GM12891 (cell line): Measurements from ENCODE around the gene PDZD2.

ENCODE experiments used
- DNase-seq: peaks from one replicate; pipeline ENCODE4 v3.0.0; 2011; ENCODE audit warnings: low spot score; ENCODE audit not compliant: insufficient read length
- FAIRE-seq: peaks from 2 replicates; lab custom pipeline; 2011; peaks lifted over from hg19 to GRCh38; lab: Jason Lieb, UNC
- PAX5 ChIP-seq: IDR thresholded peaks from 2 replicates; pipeline ENCODE4 v1.6.1; 2011; ENCODE audit warnings: low read length, moderate library complexity, mild to moderate bottlenecking; ENCODE audit not compliant: insufficient read depth, severe bottlenecking
- POLR2A ChIP-seq: IDR thresholded peaks from 2 replicates; pipeline ENCODE4 v1.6.1; 2011; ENCODE audit warnings: low read depth, low read length, control low read depth
- POLR2AphosphoS5 ChIP-seq: IDR thresholded peaks from 2 replicates; pipeline ENCODE4 v1.6.1; 2011; ENCODE audit warnings: low read depth, low read length, control low read depth
- POU2F2 ChIP-seq: IDR thresholded peaks from 2 replicates; pipeline ENCODE4 v1.6.1; 2011; ENCODE audit warnings: low read depth, mild to moderate bottlenecking, control low read depth, low read length, moderate library complexity
- SPI1 ChIP-seq: IDR thresholded peaks from 2 replicates; pipeline ENCODE4 v1.6.1; 2011; ENCODE audit warnings: low read depth, low read length, control low read depth
- TAF1 ChIP-seq: IDR thresholded peaks from 2 replicates; pipeline ENCODE4 v1.6.1; 2011; ENCODE audit warnings: low read depth, low read length, control low read depth

PDZD2 gene

DNA sequence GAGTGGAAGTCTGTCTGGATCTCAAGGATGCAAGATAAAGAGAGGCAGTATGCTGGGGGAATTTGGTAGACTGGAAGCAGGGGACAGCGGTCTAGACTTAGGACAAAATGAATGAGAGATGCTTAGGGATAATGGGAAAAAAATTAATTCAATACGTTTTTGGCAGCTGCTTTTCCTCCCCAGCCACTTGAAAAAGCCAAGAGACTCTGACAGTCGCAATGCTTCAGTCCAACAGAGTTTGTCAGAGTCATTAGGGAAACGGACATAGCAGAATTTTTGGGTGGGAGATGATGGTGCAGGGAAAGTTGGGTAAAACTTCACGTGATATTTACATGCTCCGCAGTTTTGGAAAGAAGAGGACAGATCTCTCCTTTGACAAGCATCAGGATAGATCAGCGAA, 405.5 kb downstream of the PDZD2 start:
- no peak for FAIRE-seq
- DNase-seq = no peak
- TF ChIP-seq SPI1 (no peak), PAX5 (no peak), POLR2AphosphoS5 (no peak), POU2F2 (no peak), POLR2A (no peak), TAF1 (no peak)

DNA sequence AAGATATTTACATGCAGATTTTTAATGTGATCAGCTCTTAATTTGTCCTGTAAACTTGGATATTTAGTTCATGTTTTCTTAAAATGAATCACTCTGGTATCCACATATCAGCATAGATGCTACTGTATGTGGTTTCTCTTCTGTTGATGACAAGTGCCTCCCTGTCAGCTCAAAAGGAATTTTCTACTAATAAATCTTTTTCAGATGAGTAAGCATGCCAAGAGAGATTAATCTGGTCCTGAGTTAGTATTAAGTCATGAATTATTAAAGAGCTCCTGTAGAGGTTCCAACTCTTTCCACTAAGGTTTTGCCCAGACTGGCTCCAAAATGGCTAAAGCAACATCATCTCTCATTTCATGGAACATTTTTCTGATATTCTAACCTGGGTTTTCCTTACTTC, 406.0 kb downstream of the PDZD2 start:
- no peak for DNase-seq
- no peak for FAIRE-seq

DNA sequence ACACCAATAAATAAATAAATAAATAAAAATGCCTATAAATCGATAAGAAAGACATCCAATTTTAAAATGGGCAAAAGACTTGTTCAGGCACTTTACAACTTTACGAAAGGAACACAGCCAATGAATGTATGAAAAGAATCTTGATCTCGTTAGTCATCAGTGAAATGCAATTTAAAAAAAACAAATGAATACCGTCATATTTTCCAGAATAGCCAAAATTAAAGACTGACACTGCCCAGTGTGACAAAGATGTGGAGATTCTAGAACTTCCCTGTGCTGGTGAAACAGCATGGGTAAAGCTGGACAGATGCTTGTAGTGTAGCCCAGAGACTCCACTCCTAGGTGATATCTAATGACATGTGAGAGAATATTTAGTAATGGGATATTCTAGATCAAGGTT, 408.1 kb downstream of the PDZD2 start:
- DNase-seq (no peak), FAIRE-seq (no peak)
- TF ChIP-seq POU2F2 = no peak
- TF ChIP-seq POLR2AphosphoS5 = no peak

More for the DNA sequence above, 406.0 kb downstream of the PDZD2 start:
- no peak for TF ChIP-seq PAX5
- no peak for TF ChIP-seq POLR2A
- no peak for TF ChIP-seq POLR2AphosphoS5
- no peak for TF ChIP-seq POU2F2
- TF ChIP-seq TAF1 = no peak
- TF ChIP-seq SPI1 = no peak

GRCh38 chr5:32051796-32052195, 412.9 kb downstream of the PDZD2 start:
- no peak for TF ChIP-seq POLR2A
- TF ChIP-seq SPI1 = no peak
- TF ChIP-seq PAX5 = no peak
- no peak for TF ChIP-seq TAF1
- no peak for TF ChIP-seq POU2F2
- TF ChIP-seq POLR2AphosphoS5 = no peak
- DNase-seq = no peak
- no peak for FAIRE-seq

DNA sequence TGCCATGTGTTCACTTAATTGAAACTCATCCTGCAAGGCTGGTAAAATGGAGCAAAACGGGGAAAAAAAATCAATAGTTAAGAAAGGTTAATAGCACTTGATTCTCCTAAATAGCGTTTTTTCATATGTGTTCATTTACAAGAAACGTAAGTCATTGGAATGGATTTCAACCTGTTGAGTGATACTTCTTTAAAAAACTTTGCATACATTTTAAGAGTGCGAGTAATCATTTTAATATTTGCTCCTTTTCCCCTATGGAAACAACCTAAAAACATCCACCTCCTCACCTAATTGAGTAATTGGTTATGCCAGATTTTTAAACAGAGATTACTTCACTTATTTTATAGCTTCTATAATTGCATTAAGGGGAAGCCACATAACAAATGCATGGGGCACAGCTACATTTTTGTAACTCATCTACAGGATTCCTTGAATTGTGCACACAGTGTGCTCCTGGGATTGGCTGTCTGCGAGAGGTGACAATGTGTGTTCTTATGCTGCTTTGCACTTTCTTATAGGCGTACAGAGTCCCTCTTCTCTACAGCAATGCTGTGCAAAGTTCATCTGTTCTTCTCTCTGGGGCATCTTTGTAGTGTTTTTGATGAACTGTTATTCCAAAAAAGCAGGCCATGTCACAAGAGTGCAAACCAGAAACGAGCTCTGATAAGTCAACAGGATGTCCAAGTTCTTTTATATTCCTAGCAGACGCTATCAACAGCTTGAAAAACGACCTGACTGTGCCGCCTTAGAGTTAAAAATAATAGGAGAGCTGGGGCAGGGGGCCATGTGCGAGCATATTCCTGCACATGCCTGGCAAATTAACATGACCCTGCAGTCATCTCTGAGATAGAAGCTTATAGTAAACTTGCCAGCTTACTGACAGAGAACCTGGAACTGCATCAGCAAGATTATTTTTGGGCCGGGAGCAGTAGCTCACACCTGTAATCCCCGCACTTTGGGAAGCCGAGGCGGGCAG, 417.2 kb downstream of the PDZD2 start:
- no peak for TF ChIP-seq POLR2A
- TF ChIP-seq TAF1 = no peak
- no peak for TF ChIP-seq POU2F2
- no peak for TF ChIP-seq PAX5
- no peak for TF ChIP-seq SPI1
- TF ChIP-seq POLR2AphosphoS5 = no peak
- DNase-seq = no peak
- no peak for FAIRE-seq

- no peak for DNase-seq
- FAIRE-seq = no peak
- TF ChIP-seq POLR2AphosphoS5 = no peak
- TF ChIP-seq POLR2A = no peak
- TF ChIP-seq SPI1 = no peak
These were observed 418.5 kb downstream of the PDZD2 start for GRCh38 chr5:32057187-32058096.

- DNase-seq (no peak), FAIRE-seq (no peak)
- TF ChIP-seq POLR2A (no peak), POU2F2 (no peak), TAF1 (no peak), SPI1 (no peak), POLR2AphosphoS5 (no peak), PAX5 (no peak)
These were observed 419.2 kb downstream of the PDZD2 start for GRCh38 chr5:32058101-32058500.

- TF ChIP-seq POLR2AphosphoS5 (no peak), SPI1 (no peak), PAX5 (no peak), POLR2A (no peak), TAF1 (no peak), POU2F2 (no peak)
- FAIRE-seq (no peak), DNase-seq (no peak)
These were observed 420.1 kb downstream of the PDZD2 start for GRCh38 chr5:32058997-32059396.

GRCh38 chr5:32059761-32060530, 421.0 kb downstream of the PDZD2 start:
- DNase-seq (no peak), FAIRE-seq (no peak)
- no peak for TF ChIP-seq SPI1
- no peak for TF ChIP-seq TAF1
- no peak for TF ChIP-seq POU2F2
- no peak for TF ChIP-seq POLR2A
- no peak for TF ChIP-seq POLR2AphosphoS5
- TF ChIP-seq PAX5 = no peak

DNA sequence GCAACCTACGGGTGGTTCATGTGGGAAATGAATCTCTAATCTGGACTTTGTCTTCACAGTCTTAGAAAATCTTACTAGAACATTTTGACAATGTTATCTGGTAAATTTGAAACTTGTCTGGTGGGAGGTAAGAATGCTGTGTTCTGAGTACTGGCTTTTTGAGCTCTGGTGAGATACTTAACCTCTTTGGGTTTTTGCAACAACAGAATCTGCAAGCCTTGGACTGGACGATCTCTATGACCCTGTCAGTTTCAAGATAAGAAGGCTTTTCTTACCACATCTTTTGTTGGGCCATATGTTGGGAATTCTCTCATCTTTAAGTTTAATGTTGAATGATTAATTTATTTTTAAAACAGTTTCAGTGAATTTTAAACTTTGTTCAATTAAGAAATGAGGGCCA, 422.3 kb downstream of the PDZD2 start:
- TF ChIP-seq POLR2AphosphoS5 (no peak), PAX5 (no peak)
- DNase-seq = no peak
- FAIRE-seq = no peak
